ENCODE data around the gene CDCA8. TPM values are rescaled to one million over a fixed set of nuclear protein-coding genes. Genes with fewer than 3 reads are reported as not detected.

Gene CDCA8
- total RNA-seq, 1 donor: 14.2 TPM

DNA sequence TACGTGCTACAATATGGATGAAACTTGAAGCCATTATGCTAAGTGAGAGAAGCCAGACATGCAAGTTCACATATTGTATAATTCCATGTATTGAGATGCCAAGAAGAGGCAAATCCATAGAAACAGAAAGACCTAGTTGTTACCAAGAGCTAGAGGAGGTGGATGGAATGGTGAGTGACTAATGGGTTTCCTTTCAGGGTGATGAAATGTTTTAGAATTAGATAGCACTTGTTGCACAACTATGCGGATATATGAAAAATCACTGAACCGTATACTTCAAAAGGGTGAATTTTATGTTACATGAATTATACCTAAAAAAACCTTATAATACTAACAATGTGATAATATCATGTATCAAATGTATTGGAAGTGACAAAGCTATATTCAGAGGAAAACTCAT lies 54.5 kb downstream of the CDCA8 start:
- H3K4me3 ChIP-seq (ENCODE audit: low read depth, low read length): no peak overlapping the region
- TF ChIP-seq, protein P1, sequence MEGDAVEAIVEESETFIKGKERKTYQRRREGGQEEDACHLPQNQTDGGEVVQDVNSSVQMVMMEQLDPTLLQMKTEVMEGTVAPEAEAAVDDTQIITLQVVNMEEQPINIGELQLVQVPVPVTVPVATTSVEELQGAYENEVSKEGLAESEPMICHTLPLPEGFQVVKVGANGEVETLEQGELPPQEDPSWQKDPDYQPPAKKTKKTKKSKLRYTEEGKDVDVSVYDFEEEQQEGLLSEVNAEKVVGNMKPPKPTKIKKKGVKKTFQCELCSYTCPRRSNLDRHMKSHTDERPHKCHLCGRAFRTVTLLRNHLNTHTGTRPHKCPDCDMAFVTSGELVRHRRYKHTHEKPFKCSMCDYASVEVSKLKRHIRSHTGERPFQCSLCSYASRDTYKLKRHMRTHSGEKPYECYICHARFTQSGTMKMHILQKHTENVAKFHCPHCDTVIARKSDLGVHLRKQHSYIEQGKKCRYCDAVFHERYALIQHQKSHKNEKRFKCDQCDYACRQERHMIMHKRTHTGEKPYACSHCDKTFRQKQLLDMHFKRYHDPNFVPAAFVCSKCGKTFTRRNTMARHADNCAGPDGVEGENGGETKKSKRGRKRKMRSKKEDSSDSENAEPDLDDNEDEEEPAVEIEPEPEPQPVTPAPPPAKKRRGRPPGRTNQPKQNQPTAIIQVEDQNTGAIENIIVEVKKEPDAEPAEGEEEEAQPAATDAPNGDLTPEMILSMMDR (IDR thresholded peaks at IDR 0.05; ENCODE audit: insufficient read depth, low read depth, low read length): no peak
- no peak for DNase-seq (ENCODE audit: low read depth)

DNA sequence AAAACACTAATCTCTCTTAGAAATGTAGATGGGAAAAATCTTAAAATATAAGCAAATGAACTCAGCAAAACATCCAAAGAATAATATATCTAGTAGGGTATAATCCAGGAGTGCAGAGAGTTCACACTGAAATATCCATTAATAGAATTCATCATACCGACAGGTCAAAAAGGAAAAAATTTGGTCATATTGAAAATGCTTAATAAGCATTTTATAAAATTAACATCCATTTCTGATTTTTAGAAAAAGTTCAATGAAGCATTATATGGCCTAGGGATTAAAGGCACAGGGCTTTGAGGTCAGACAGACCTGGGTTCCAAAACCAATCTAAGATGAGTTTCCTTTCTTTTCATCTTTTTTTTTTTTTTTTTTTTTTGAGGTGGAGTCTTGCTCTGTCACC lies 56.2 kb downstream of the CDCA8 start:
- no peak overlapping the region for H3K4me3 ChIP-seq (ENCODE audit: low read depth, low read length)
- TF ChIP-seq, protein P1 (IDR thresholded peaks at IDR 0.05; ENCODE audit: insufficient read depth, low read depth, low read length): no peak
- no peak for DNase-seq (ENCODE audit: low read depth)

DNA sequence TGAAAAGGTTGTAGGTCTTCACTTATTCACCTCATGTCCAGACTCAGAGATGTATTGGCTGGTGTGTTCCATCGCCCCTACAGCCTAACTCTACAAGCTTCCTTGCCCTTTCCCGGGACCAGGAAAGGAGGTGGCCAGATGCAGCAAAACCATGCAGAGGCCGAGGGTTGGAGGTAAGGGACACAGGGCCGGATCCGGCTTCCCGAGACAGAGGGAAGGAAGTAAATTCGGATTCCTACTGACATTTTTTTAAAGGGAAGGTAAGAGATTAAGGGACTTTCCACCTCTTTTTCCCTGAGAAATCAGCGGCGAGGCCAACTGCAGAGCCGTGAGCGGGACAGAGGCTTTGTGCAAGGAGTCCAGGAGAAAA lies 59.9 kb downstream of the CDCA8 start:
- no peak overlapping the region for H3K4me3 ChIP-seq (ENCODE audit: low read depth, low read length)
- TF ChIP-seq, protein P1 (IDR thresholded peaks at IDR 0.05; ENCODE audit: insufficient read depth, low read depth, low read length): no peak
- no peak for DNase-seq (ENCODE audit: low read depth)

DNA sequence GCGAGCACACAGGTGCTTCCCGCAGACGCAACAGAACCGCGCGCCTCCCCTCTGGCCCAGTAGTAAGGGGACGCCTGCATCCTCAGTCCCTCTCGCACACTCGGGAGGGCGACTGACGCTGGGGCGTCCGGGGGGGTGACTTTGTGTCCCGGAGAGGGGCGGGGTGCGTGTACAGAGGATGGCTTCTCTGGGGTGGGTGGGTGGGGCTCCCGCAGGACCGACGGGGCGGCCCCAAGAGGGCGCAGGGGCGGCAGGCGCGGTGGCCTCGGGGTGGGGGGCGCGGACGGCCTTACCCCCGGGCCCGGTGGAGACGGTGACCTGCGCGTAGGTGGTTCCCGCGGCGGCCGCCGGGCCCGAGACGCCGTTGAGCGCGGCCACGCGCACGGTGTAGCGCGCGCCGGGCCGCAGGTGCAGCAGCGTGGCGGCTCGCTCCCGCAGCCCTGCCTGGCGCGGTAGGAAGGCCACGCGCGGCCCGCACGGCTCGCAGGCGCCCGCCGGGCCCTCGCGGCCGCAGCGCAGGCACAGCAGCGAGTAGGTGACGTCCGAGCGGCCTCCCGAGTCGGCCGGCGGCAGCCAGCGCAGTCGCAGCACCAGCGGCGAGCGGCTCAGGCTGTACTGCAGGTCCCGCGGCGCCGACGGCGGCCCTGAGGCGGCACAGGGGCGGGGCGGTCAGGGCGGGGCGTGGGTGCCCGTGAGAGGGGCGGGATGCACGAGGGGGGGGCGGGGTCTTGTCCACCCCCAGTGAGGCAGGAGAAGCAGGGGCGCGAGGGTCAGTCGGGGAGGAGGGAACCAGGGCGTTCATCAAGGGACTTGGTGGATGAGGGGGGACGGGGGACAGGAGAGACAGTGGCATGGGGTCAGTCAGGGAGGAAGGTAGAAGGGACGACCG lies 60.5 kb downstream of the CDCA8 start:
- peak; percentile 10 for DNase-seq (ENCODE audit: low read depth)
- no peak overlapping the region for H3K4me3 ChIP-seq (ENCODE audit: low read depth, low read length)
- TF ChIP-seq, protein P1 (IDR thresholded peaks at IDR 0.05; ENCODE audit: insufficient read depth, low read depth, low read length): no peak

DNA sequence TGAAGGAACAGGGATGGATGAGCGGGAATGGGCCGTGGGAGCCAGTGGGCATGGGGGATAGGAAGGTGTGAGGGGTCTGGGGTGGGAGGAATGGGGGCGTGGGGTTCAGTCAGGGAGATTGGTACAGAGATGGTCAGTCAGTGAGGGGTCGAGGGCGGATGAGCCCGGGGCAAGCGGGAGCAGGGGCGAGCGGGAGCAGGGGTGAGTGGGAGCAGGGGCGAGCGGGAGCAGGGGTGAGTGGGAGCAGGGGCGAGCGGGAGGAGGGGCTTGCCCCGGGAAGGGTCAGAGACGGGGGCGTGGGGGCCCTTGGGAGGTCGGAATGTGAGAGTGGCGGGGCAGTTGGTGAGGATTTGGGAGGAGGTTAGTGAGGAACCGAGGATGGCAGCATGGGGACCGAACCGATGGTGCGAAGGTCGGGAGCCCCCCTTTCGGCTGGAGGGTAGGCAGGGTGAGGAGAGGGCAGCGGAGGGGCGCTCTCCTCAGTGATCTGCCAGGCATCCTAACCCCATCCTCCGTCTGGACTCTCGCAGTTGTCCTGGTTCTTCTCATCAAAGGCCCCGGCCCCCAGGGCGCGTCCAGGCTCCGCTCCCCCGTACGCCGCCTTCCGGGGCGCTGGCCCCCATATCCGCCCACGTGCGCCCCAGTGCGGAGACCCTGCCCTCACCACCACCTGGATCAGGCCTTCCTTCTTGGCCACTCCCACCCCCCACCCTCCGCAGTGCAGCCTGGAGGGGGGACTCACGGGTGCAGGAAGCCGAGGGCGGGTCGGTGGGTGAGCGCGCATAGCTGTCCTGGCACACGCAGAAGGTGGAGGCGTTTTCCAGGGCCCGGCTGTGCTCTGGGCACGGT lies 61.4 kb downstream of the CDCA8 start:
- no peak overlapping the region for H3K4me3 ChIP-seq (ENCODE audit: low read depth, low read length)
- DNase-seq (ENCODE audit: low read depth): no peak
- TF ChIP-seq, protein P1 (IDR thresholded peaks at IDR 0.05; ENCODE audit: insufficient read depth, low read depth, low read length): no peak

DNA sequence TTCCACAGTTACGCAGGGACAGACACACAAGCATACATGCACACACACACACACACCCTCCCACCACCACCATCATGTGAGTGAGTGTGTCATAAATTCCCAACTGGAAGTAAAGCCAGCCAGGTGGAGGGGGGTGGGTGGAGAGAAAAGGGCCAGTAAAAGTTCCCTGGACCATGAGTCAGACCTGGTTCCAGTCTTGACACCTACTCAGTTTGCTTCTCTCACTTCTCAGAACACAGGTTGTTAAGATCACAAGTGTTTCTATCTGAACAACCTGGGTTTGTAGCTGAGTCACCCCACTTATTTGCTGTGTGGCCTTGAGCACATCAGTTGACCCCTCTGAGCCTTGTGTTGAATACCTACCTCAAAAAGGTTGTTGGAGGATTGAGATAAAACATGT lies 63.0 kb downstream of the CDCA8 start:
- TF ChIP-seq, protein P1 (IDR thresholded peaks at IDR 0.05; ENCODE audit: insufficient read depth, low read depth, low read length): no peak
- no peak for DNase-seq (ENCODE audit: low read depth)
- H3K4me3 ChIP-seq (ENCODE audit: low read depth, low read length): no peak overlapping the region
